CD14-positive monocyte (primary cell): ENCODE results near the gene IFTAP. TPM values are rescaled to one million over a fixed set of nuclear protein-coding genes. Genes with fewer than 3 reads are reported as not detected.
A peak's percentile ranks its signal among the peaks of the same experiment; 100 is the strongest.

Experiments
- DNase-seq, 3 donors: peaks; one replicate each; pipeline ENCODE4 v3.0.0-alpha.2; 2011 to 2022
- H2AFZ ChIP-seq: 2 replicates; pipeline ENCODE4 v1.6.0; 2012; ENCODE audit warnings: mild to moderate bottlenecking, low read depth, low read length, inconsistent platforms; ENCODE audit not compliant: insufficient read depth, poor library complexity, severe bottlenecking
- H3K27ac ChIP-seq, 2 donors: 1 replicate in 1 of 2; 2 replicates in 1 of 2; pipeline ENCODE4 v1.5.1; 2012 to 2013; ENCODE audit warnings: low read length in 2 of 2, control low read depth in 1 of 2, inconsistent platforms in 1 of 2, low read depth in 1 of 2, mild to moderate bottlenecking in 1 of 2
- H3K27me3 ChIP-seq, 2 donors: one replicate each; pipeline versions ENCODE4 v1.6.0 to v1.6.1; 2011 to 2013; ENCODE audit warnings: low read length in 2 of 2; ENCODE audit not compliant: control insufficient read depth in 2 of 2, insufficient read depth in 2 of 2
- H3K36me3 ChIP-seq, 2 donors: replicated peaks in 1 of 2; 1 replicate in 1 of 2; 2 replicates in 1 of 2; pipeline versions ENCODE4 v1.5.1 to v1.6.1; 2012 to 2013; ENCODE audit warnings: low read length in 2 of 2, control low read depth in 1 of 2, inconsistent platforms in 1 of 2, mild to moderate bottlenecking in 1 of 2; ENCODE audit not compliant: insufficient read depth in 2 of 2, control insufficient read depth in 1 of 2
- H3K4me1 ChIP-seq, 2 donors: 1 replicate in 1 of 2; 2 replicates in 1 of 2; pipeline versions ENCODE4 v1.5.1 to v1.6.1; 2012 to 2013; ENCODE audit warnings: low read length in 2 of 2, control low read depth in 1 of 2, inconsistent platforms in 1 of 2, mild to moderate bottlenecking in 1 of 2, moderate library complexity in 1 of 2; ENCODE audit not compliant: insufficient read depth in 2 of 2, control insufficient read depth in 1 of 2
- H3K4me2 ChIP-seq: replicated peaks from 2 replicates; pipeline ENCODE3; 2012; ENCODE audit warnings: low read length, moderate library complexity, mild to moderate bottlenecking; ENCODE audit not compliant: poor library complexity, severe bottlenecking; ENCODE audit errors: extremely low read depth
- H3K4me3 ChIP-seq, 3 experiments: fragments of 200-600 bp in 1 of 3; sonication (generic) in 1 of 3; replicated peaks in 1 of 3; 1 replicate in 2 of 3; 2 replicates in 1 of 3; pipeline ENCODE4 v1.5.1; 2011 to 2013; ENCODE audit warnings: low read length in 3 of 3, mild to moderate bottlenecking in 3 of 3, control low read depth in 2 of 3, low read depth in 2 of 3, inconsistent platforms in 1 of 3, moderate library complexity in 1 of 3
- H3K79me2 ChIP-seq: 2 replicates; pipeline ENCODE4 v1.6.0; 2012; ENCODE audit warnings: mild to moderate bottlenecking, control low read depth, inconsistent platforms, low read length, moderate library complexity; ENCODE audit not compliant: insufficient read depth
- H3K9ac ChIP-seq: 2 replicates; pipeline ENCODE4 v1.6.0; 2017; ENCODE audit warnings: low read length, mild to moderate bottlenecking; ENCODE audit not compliant: insufficient read depth, poor library complexity, severe bottlenecking
- H3K9me3 ChIP-seq, 2 donors: replicated peaks in 1 of 2; 1 replicate in 1 of 2; 2 replicates in 1 of 2; pipeline versions ENCODE4 v1.5.1 to v1.6.1; 2012 to 2013; ENCODE audit warnings: low read length in 2 of 2, control low read depth in 1 of 2; ENCODE audit not compliant: control insufficient read depth in 1 of 2, insufficient read depth in 1 of 2
- H4K20me1 ChIP-seq: 2 replicates; pipeline ENCODE4 v1.6.0; 2012; ENCODE audit warnings: mild to moderate bottlenecking, low read length, control low read depth, moderate library complexity; ENCODE audit not compliant: insufficient read depth
- H3K27ac Mint-ChIP-seq, 7 donors: one replicate each; pipeline ENCODE4 v1.8.0; 2020; ENCODE audit warnings: mild to moderate bottlenecking in 7 of 7, mixed read lengths in 7 of 7, moderate library complexity in 6 of 7, inconsistent platforms in 2 of 7
- H3K27me3 Mint-ChIP-seq, 3 donors: one replicate each; pipeline ENCODE4 v1.8.0; 2021 to 2022; ENCODE audit warnings: low read depth in 3 of 3, mild to moderate bottlenecking in 3 of 3, mixed read lengths in 3 of 3, moderate library complexity in 3 of 3, inconsistent platforms in 1 of 3
- H3K36me3 Mint-ChIP-seq, 2 donors: one replicate each; pipeline ENCODE4 v1.8.0; 2020; ENCODE audit warnings: mixed read lengths in 2 of 2, inconsistent platforms in 1 of 2, mild to moderate bottlenecking in 1 of 2
- H3K4me1 Mint-ChIP-seq: one replicate; pipeline ENCODE4 v1.8.0; 2020; ENCODE audit warnings: mild to moderate bottlenecking, mixed read lengths
- H3K4me3 Mint-ChIP-seq, 2 donors: one replicate each; pipeline ENCODE4 v1.8.0; 2020; ENCODE audit warnings: mild to moderate bottlenecking in 2 of 2, mixed read lengths in 2 of 2, moderate library complexity in 1 of 2
- H3K9me3 Mint-ChIP-seq, 7 donors: one replicate each; pipeline ENCODE4 v1.8.0; 2020 to 2022; ENCODE audit warnings: mixed read lengths in 7 of 7, mild to moderate bottlenecking in 6 of 7, moderate library complexity in 6 of 7, inconsistent platforms in 2 of 7
- CTCF ChIP-seq: fragments of 200-600 bp; IDR thresholded peaks from one replicate; pipeline ENCODE4 v1.8.0; 2022; ENCODE audit warnings: antibody characterized with exemption, mild to moderate bottlenecking
- WGBS: methylation state at CpG from one replicate; pipeline ENCODE4 v1.1.5; 2013; ENCODE audit warnings: missing lambda C conversion rate; ENCODE audit not compliant: insufficient coverage; 5-methylcytosine and 5-hydroxymethylcytosine counted together
- intact Hi-C, 2 donors: fragments of 100-400 bp; cut with micrococcal nuclease; formaldehyde crosslinking; loops; one replicate each; pipeline versions ENCODE4 v1.15.0 to v1.15.1; 2023
- polyA plus RNA-seq, 3 donors: library from polyadenylated mRNA; depleted of rRNA in 1 of 3; unstranded in 2 of 3; stranded (reverse) in 1 of 3; fragments of 300-500 nt in 2 of 3; fragments of >200 nt in 1 of 3; fragmentation: Illumina TruSeq in 2 of 3; gene quantifications; 1 replicate in 2 of 3; 2 replicates in 1 of 3; pipeline ENCODE4 v1.2.3, GENCODE V29; 2012 to 2021

Gene IFTAP
- polyA plus RNA-seq, 3 donors = 5.0 to 18.7 (median 13.9) TPM

- peaks cover 0 to 5% (median 0%) of the 10 kb centered on the region in 7 donors for H3K9me3 Mint-ChIP-seq
- H3K27me3 ChIP-seq = no peaks in the 10 kb centered on the region
- TF ChIP-seq CTCF = peak; percentile 71
- no peaks in the 10 kb centered on the region for H3K36me3 Mint-ChIP-seq
- H3K27ac Mint-ChIP-seq = no peak overlapping the region
- H3K9me3 ChIP-seq = no peaks in the 10 kb centered on the region
- peaks cover 0 to 4% of the 10 kb centered on the region in 2 donors for H3K4me1 ChIP-seq
- no peaks in the 10 kb centered on the region for H3K79me2 ChIP-seq
- H2AFZ ChIP-seq = peak overlapping the region; percentile 42
- H4K20me1 ChIP-seq = no peaks in the 10 kb centered on the region
- intact Hi-C loops = loop anchor here (5.0 to 10.0 kb wide), 2 partner anchors 110 to 183 kb away; no protein-coding TSS in a partner anchor
- H3K9ac ChIP-seq = no peak overlapping the region
- peak overlapping the region in 2 of 3 experiments; percentile 3 to 54 for H3K4me3 ChIP-seq
- H3K4me2 ChIP-seq = peak overlapping the region; percentile 65
- WGBS = 2% methylated on average over 8 of the region's 15 CpGs
- peaks cover 0 to 14% (median 5%) of the 10 kb centered on the region in 3 donors for H3K27me3 Mint-ChIP-seq
- H3K4me3 Mint-ChIP-seq = peak overlapping the region; percentile 71 to 87
- no peaks in the 10 kb centered on the region for H3K36me3 ChIP-seq
- peaks cover 10% of the 10 kb centered on the region for H3K4me1 Mint-ChIP-seq
- peak; percentile 8 to 33 (median 20) for DNase-seq
- H3K27ac ChIP-seq = no peak overlapping the region
These were observed 29.8 kb upstream of the IFTAP start for GRCh38 chr11:36564376-36565030.

- intact Hi-C loops = loop anchor here in 1 of 2 donors (10.0 kb wide), 1 partner anchor 110 kb away; no protein-coding TSS in a partner anchor
- Histone ChIP-seq H3K4me2 (peak overlapping the region; percentile 65), H3K27ac (no peak overlapping the region), H3K4me1 (peaks cover 0 to 4% of the 10 kb centered on the region in 2 donors), H4K20me1 (no peaks in the 10 kb centered on the region), H3K27me3 (no peaks in the 10 kb centered on the region), H3K4me3 (no peak overlapping the region), H2AFZ (peak overlapping the region; percentile 42), H3K79me2 (no peaks in the 10 kb centered on the region), H3K9me3 (no peaks in the 10 kb centered on the region), H3K9ac (no peak overlapping the region), H3K36me3 (no peaks in the 10 kb centered on the region)
- TF ChIP-seq CTCF = no peak
- H3K9me3 Mint-ChIP-seq = peaks cover 0 to 3% (median 0%) of the 10 kb centered on the region in 7 donors
- H3K4me1 Mint-ChIP-seq = peaks cover 10% of the 10 kb centered on the region
- H3K27ac Mint-ChIP-seq = no peak overlapping the region
- DNase-seq = no peak
- 90% methylated on average over 5 of the region's 6 CpGs for WGBS
- peaks cover 0 to 14% (median 5%) of the 10 kb centered on the region in 3 donors for H3K27me3 Mint-ChIP-seq
- peak overlapping the region in 1 of 2 donors; percentile 87 for H3K4me3 Mint-ChIP-seq
- no peaks in the 10 kb centered on the region for H3K36me3 Mint-ChIP-seq
These were observed 29.2 kb upstream of the IFTAP start for GRCh38 chr11:36565031-36565610.
